H9 (cell line): ENCODE results near the gene TBC1D7. TPM values are rescaled to one million over a fixed set of nuclear protein-coding genes. Genes with fewer than 3 reads are reported as not detected.
"Not testable (repeated sequence)": the region's sequence is repeated elsewhere in the genome, so short reads cannot be mapped to it uniquely, and the experiment has no call there.

Experiments used
- DNase-seq: peaks from one replicate; pipeline ENCODE4 v3.0.0-alpha.2; 2017
- H2AFZ ChIP-seq: one replicate; pipeline ENCODE4 v1.6.1; 2013; ENCODE audit warnings: mild to moderate bottlenecking, low read length, control low read depth, moderate library complexity
- H2AK5ac ChIP-seq: 2 replicates; pipeline ENCODE4 v1.6.1; 2013; ENCODE audit warnings: low read length, control low read depth, mixed read lengths; ENCODE audit not compliant: insufficient read length
- H2BK120ac ChIP-seq: one replicate; pipeline ENCODE4 v1.6.1; 2013; ENCODE audit warnings: low read depth, mild to moderate bottlenecking, low read length, control low read depth, inconsistent platforms; ENCODE audit not compliant: poor library complexity, severe bottlenecking
- H2BK12ac ChIP-seq: 2 replicates; pipeline ENCODE4 v1.6.1; 2013; ENCODE audit warnings: low read length, control low read depth, mixed read lengths, low read depth; ENCODE audit not compliant: insufficient read length
- H2BK15ac ChIP-seq: 2 replicates; pipeline ENCODE4 v1.6.1; 2013; ENCODE audit warnings: low read depth, low read length, control low read depth
- H2BK20ac ChIP-seq: one replicate; pipeline ENCODE4 v1.6.1; 2013; ENCODE audit warnings: low read depth, mild to moderate bottlenecking, low read length, control low read depth, inconsistent platforms; ENCODE audit not compliant: poor library complexity, severe bottlenecking
- H2BK5ac ChIP-seq: 2 replicates; pipeline ENCODE4 v1.6.1; 2013; ENCODE audit warnings: low read length, control low read depth, mixed read lengths; ENCODE audit not compliant: insufficient read length
- H3K14ac ChIP-seq: 2 replicates; pipeline ENCODE4 v1.6.1; 2013; ENCODE audit warnings: low read length, control low read depth; ENCODE audit not compliant: insufficient read depth
- H3K18ac ChIP-seq: 2 replicates; pipeline ENCODE4 v1.6.1; 2013; ENCODE audit warnings: low read depth, mild to moderate bottlenecking, mixed read lengths, low read length, control low read depth; ENCODE audit not compliant: insufficient read length
- H3K23ac ChIP-seq: 2 replicates; pipeline ENCODE4 v1.6.1; 2013; ENCODE audit warnings: low read length, control low read depth, mixed read lengths, low read depth; ENCODE audit not compliant: insufficient read length
- H3K23me2 ChIP-seq: 2 replicates; pipeline ENCODE4 v1.6.1; 2013; ENCODE audit warnings: low read depth, mild to moderate bottlenecking, mixed read lengths, low read length, control low read depth; ENCODE audit not compliant: insufficient read length, poor library complexity, severe bottlenecking
- H3K27ac ChIP-seq: 2 replicates; pipeline ENCODE4 v1.5.1; 2013; ENCODE audit warnings: low read length, control low read depth, mixed read lengths, low read depth; ENCODE audit not compliant: insufficient read length
- H3K27me3 ChIP-seq: 2 replicates; pipeline ENCODE4 v1.6.1; 2013; ENCODE audit warnings: low read length, control low read depth, inconsistent platforms; ENCODE audit not compliant: insufficient read depth
- H3K4ac ChIP-seq: 2 replicates; pipeline ENCODE4 v1.6.1; 2013; ENCODE audit warnings: low read depth, mild to moderate bottlenecking, control low read depth, inconsistent platforms, low read length, moderate library complexity
- H3K4me1 ChIP-seq: 2 replicates; pipeline ENCODE4 v1.6.1; 2013; ENCODE audit warnings: low read length, control low read depth, inconsistent platforms; ENCODE audit not compliant: insufficient read depth
- H3K4me2 ChIP-seq: 2 replicates; pipeline ENCODE4 v1.6.1; 2013; ENCODE audit warnings: low read length, control low read depth, mixed read lengths; ENCODE audit not compliant: insufficient read length, insufficient read depth
- H3K56ac ChIP-seq: 2 replicates; pipeline ENCODE4 v1.6.1; 2013; ENCODE audit warnings: low read depth, mild to moderate bottlenecking, mixed read lengths, low read length, control low read depth; ENCODE audit not compliant: insufficient read length
- H3K79me1 ChIP-seq: 2 replicates; pipeline ENCODE4 v1.6.1; 2013; ENCODE audit warnings: low read depth, mild to moderate bottlenecking, moderate library complexity, low read length, control low read depth, inconsistent platforms; ENCODE audit not compliant: insufficient read depth, poor library complexity, severe bottlenecking
- H3K79me2 ChIP-seq: 2 replicates; pipeline ENCODE4 v1.6.1; 2013; ENCODE audit warnings: low read length, control low read depth, inconsistent platforms; ENCODE audit not compliant: insufficient read depth
- H3K9ac ChIP-seq: 2 replicates; pipeline ENCODE4 v1.6.1; 2013; ENCODE audit warnings: low read length, control low read depth, mixed read lengths; ENCODE audit not compliant: insufficient read length; ENCODE audit errors: extremely low read depth
- H3K9me3 ChIP-seq: one replicate; pipeline ENCODE4 v1.6.1; 2013; ENCODE audit warnings: low read depth, low read length, inconsistent platforms; ENCODE audit not compliant: control insufficient read depth
- H3T11ph ChIP-seq: one replicate; pipeline ENCODE4 v1.6.1; 2013; ENCODE audit warnings: mild to moderate bottlenecking, low read length, control low read depth, inconsistent platforms
- H4K20me1 ChIP-seq: one replicate; pipeline ENCODE4 v1.6.1; 2013; ENCODE audit not compliant: control insufficient read depth, insufficient read length, insufficient read depth
- H4K5ac ChIP-seq: 2 replicates; pipeline ENCODE4 v1.6.1; 2013; ENCODE audit warnings: low read depth, mild to moderate bottlenecking, mixed read lengths, low read length, control low read depth; ENCODE audit not compliant: insufficient read length
- H4K8ac ChIP-seq: replicated peaks from 2 replicates; pipeline ENCODE4 v1.6.1; 2013; ENCODE audit warnings: low read length, control low read depth, mixed read lengths, low read depth; ENCODE audit not compliant: insufficient read length
- H4K91ac ChIP-seq: 2 replicates; pipeline ENCODE4 v1.6.1; 2013; ENCODE audit warnings: low read depth, mild to moderate bottlenecking, moderate library complexity, mixed read lengths, low read length, control low read depth; ENCODE audit not compliant: insufficient read length
- H3K27ac Mint-ChIP-seq, 3 experiments: 2 replicates in 2 of 3; 3 replicates in 1 of 3; pipeline ENCODE4 v1.8.0; 2020 to 2021; ENCODE audit warnings: mixed read lengths in 3 of 3, mild to moderate bottlenecking in 1 of 3, moderate library complexity in 1 of 3
- H3K27me3 Mint-ChIP-seq: 2 replicates; pipeline ENCODE4 v1.8.0; 2021; ENCODE audit warnings: low read depth, mild to moderate bottlenecking, moderate library complexity, mixed read lengths
- H3K36me3 Mint-ChIP-seq, 3 experiments: 2 replicates in 2 of 3; 3 replicates in 1 of 3; pipeline ENCODE4 v1.8.0; 2020 to 2021; ENCODE audit warnings: low read depth in 3 of 3, mixed read lengths in 3 of 3; ENCODE audit not compliant: insufficient read depth in 1 of 3
- H3K4me1 Mint-ChIP-seq, 2 experiments: 2 replicates each; pipeline ENCODE4 v1.8.0; 2020; ENCODE audit warnings: mixed read lengths in 2 of 2
- H3K4me3 Mint-ChIP-seq, 2 experiments: 2 replicates in 1 of 2; 3 replicates in 1 of 2; pipeline ENCODE4 v1.8.0; 2020 to 2021; ENCODE audit warnings: mild to moderate bottlenecking in 2 of 2, mixed read lengths in 2 of 2, moderate library complexity in 1 of 2
- H3K9me3 Mint-ChIP-seq, 2 experiments: 2 replicates in 1 of 2; 3 replicates in 1 of 2; pipeline ENCODE4 v1.8.0; 2020; ENCODE audit warnings: mild to moderate bottlenecking in 2 of 2, mixed read lengths in 2 of 2, moderate library complexity in 1 of 2
- CTCF ChIP-seq: fragments of 200-600 bp; sonication (generic); conservative IDR thresholded peaks from 3 replicates; pipeline ENCODE4 v1.8.0; 2021; ENCODE audit warnings: antibody characterized with exemption, mild to moderate bottlenecking
- WGBS: extraction: QIAGEN DNeasy Blood & Tissue Kit; methylation state at CpG from one replicate; pipeline ENCODE4 v1.1.7; 2013; ENCODE audit warnings: missing lambda C conversion rate, low lambda C conversion rate, mixed read lengths; ENCODE audit not compliant: insufficient read length; ENCODE audit errors: extremely low coverage; 5-methylcytosine and 5-hydroxymethylcytosine counted together
- total RNA-seq: library from RNA; stranded (reverse); gene quantifications from 2 replicates; pipeline ENCODE4 v1.2.1, GENCODE V29; 2021

The TBC1D7 gene
- total RNA-seq, 1 experiment from 2014 or later = 33.9 TPM

DNA sequence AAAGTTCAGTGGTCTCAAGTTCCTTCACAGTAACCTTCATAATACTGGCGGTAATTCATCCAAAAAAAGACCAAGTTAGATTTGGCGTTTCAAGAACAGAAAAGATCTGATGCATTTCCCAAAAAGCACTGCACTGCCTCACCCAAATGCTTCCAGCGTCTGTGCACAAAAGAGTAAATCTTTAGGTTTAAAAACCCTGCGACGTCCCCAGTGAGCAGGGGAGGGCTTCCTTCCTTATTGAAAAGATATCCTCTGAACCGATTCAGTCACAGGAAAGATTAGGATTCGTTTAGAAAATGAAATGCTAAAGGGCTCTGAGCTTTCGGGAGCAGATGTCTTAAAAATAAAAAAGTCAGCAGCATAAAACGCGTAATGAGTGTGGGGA is 654 bp downstream of the TBC1D7 start:
- peaks cover 9% of the 10 kb centered on the region for H3K23me2 ChIP-seq
- H3K56ac ChIP-seq = no peak overlapping the region
- no peak overlapping the region for H4K91ac ChIP-seq
- H3K14ac ChIP-seq = peak overlapping the region; percentile 55; the same call in 1 of the 2 replicates
- no peak overlapping the region for H2BK5ac ChIP-seq
- H3K9me3 ChIP-seq = no peaks in the 10 kb centered on the region
- peaks cover 3% of the 10 kb centered on the region for H3K4me1 ChIP-seq
- H3K18ac ChIP-seq = no peak overlapping the region
- H3K4me2 ChIP-seq = peak overlapping the region; percentile 85
- H4K5ac ChIP-seq = no peak overlapping the region
- H2BK15ac ChIP-seq = no peak overlapping the region
- no peak overlapping the region for H2BK120ac ChIP-seq
- peak overlapping the region; percentile 68 for H3K9ac ChIP-seq
- H3K27me3 ChIP-seq = no peaks in the 10 kb centered on the region
- no peak overlapping the region for H2AFZ ChIP-seq
- Mint-ChIP-seq H3K9me3 (no peaks in the 10 kb centered on the region), H3K36me3 (peaks cover 10 to 35% (median 29%) of the 10 kb centered on the region in 3 experiments), H3K4me1 (peaks cover 19 to 22% of the 10 kb centered on the region in 2 experiments), H3K27me3 (no peaks in the 10 kb centered on the region), H3K4me3 (peak overlapping the region; percentile 92 to 93), H3K27ac (peak overlapping the region; percentile 82 to 97 (median 95); a peak in 6 of 7 replicates)
- no peak overlapping the region for H3K23ac ChIP-seq
- H2BK20ac ChIP-seq = no peak overlapping the region
- no peak for TF ChIP-seq CTCF
- no peaks in the 10 kb centered on the region for H3K79me1 ChIP-seq
- no peak overlapping the region for H3K4ac ChIP-seq
- no peak for DNase-seq
- H2AK5ac ChIP-seq = no peak overlapping the region
- no peaks in the 10 kb centered on the region for H4K20me1 ChIP-seq
- no peak overlapping the region for H2BK12ac ChIP-seq
- H4K8ac ChIP-seq = no peak overlapping the region
- H3T11ph ChIP-seq = no peak overlapping the region
- H3K79me2 ChIP-seq = no peaks in the 10 kb centered on the region
- no CpG with 5 or more reads among the region's 10 CpGs for WGBS
- H3K27ac ChIP-seq = peak overlapping the region; percentile 50

DNA sequence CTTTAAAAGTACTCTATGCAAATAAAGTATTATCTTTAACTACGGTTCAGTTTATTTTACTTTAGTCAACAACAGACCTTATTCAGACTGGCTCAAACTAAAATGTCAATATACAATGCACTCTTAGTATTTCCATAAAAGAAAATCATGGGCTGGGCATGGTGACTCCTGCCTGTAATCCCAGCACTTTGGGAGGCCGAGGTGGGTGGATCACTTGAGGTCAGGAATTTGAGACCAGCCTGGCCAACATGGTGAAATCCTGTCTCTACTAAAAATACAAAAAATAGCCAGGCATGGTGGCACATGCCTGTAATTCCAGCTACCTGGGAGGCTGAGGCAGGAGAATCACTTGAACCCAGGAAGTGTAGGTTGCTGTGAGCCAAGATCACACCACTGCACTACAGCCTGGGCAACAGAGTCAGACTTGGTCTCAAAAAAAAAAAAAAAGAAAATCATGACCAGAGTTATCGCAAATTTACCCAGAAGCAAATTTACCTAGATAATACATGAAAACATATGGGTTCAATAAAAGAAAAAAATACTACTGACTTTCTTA is 2.2 kb downstream of the TBC1D7 start:
- H2BK20ac ChIP-seq, H3K9me3 Mint-ChIP-seq, H3K18ac ChIP-seq, H4K5ac ChIP-seq, H4K8ac ChIP-seq, H3K14ac ChIP-seq, DNase-seq, H3K56ac ChIP-seq, H3K79me2 ChIP-seq, H3K23ac ChIP-seq, H2BK120ac ChIP-seq, H3T11ph ChIP-seq, H3K27me3 Mint-ChIP-seq, H3K9me3 ChIP-seq, H2AFZ ChIP-seq, H3K27ac Mint-ChIP-seq, H2BK15ac ChIP-seq, H3K4ac ChIP-seq, H2BK12ac ChIP-seq, H3K4me1 ChIP-seq, H4K20me1 ChIP-seq, H3K4me2 ChIP-seq, H3K79me1 ChIP-seq, H4K91ac ChIP-seq, H3K27me3 ChIP-seq, H3K27ac ChIP-seq, H3K9ac ChIP-seq, H3K23me2 ChIP-seq, H2BK5ac ChIP-seq, H2AK5ac ChIP-seq: not testable (repeated sequence)
- Mint-ChIP-seq H3K36me3 (peaks cover 15 to 46% (median 41%) of the 10 kb centered on the region in 3 experiments), H3K4me3 (0 out of 5 replicates have a peak overlapping the region, but pooled peaks of 1 of the 2 experiments have one; percentile 92), H3K4me1 (peaks cover 19 to 22% of the 10 kb centered on the region in 2 experiments)
- no CpG with 5 or more reads among the region's 3 CpGs for WGBS
